Glutamatergic neuron (in vitro differentiated cells): ENCODE data around the gene ZBTB7C. TPM values are rescaled to one million over a fixed set of nuclear protein-coding genes. Genes with fewer than 3 reads are reported as not detected.

ENCODE experiments used
- DNase-seq: peaks from one replicate; pipeline ENCODE4 v3.0.0; 2022
- H3K27ac Mint-ChIP-seq: one replicate; pipeline ENCODE4 v1.8.0; 2020; ENCODE audit warnings: mild to moderate bottlenecking, mixed read lengths, inconsistent platforms; ENCODE audit not compliant: unreplicated experiment
- H3K27me3 Mint-ChIP-seq: one replicate; pipeline ENCODE4 v1.8.0; 2020; ENCODE audit warnings: mild to moderate bottlenecking, moderate library complexity, mixed read lengths, inconsistent platforms; ENCODE audit not compliant: unreplicated experiment
- H3K36me3 Mint-ChIP-seq: one replicate; pipeline ENCODE4 v1.8.0; 2020; ENCODE audit warnings: mild to moderate bottlenecking, mixed read lengths, inconsistent platforms; ENCODE audit not compliant: unreplicated experiment
- H3K4me1 Mint-ChIP-seq: one replicate; pipeline ENCODE4 v1.8.0; 2020; ENCODE audit warnings: mild to moderate bottlenecking, low read depth, mixed read lengths, inconsistent platforms; ENCODE audit not compliant: unreplicated experiment
- H3K4me3 Mint-ChIP-seq: one replicate; pipeline ENCODE4 v1.8.0; 2020; ENCODE audit warnings: mild to moderate bottlenecking, mixed read lengths, inconsistent platforms; ENCODE audit not compliant: unreplicated experiment
- H3K9me3 Mint-ChIP-seq: one replicate; pipeline ENCODE4 v1.8.0; 2020; ENCODE audit warnings: mild to moderate bottlenecking, moderate library complexity, mixed read lengths, inconsistent platforms; ENCODE audit not compliant: unreplicated experiment
- CTCF ChIP-seq: fragments of 200-600 bp; sonication (generic); IDR thresholded peaks from one replicate; pipeline ENCODE4 v1.5.0; 2021; ENCODE audit not compliant: partially characterized antibody, unreplicated experiment
- total RNA-seq: library from RNA; stranded (reverse); fragmentation: NEBNext Ultra II Directional; extraction: Animal tissue kit (Norgen Biotek cat#: 25700); gene quantifications from one replicate; pipeline ENCODE4 v1.2.1, GENCODE V29; 2021; ENCODE audit not compliant: unreplicated experiment

The ZBTB7C gene
- total RNA-seq, 1 donor from 2014 or later, result 10.6 TPM

- no peak for TF ChIP-seq CTCF
- H3K4me1 Mint-ChIP-seq, result peaks cover 7% of the 10 kb centered on the region
- no peak for DNase-seq
- H3K4me3 Mint-ChIP-seq, result no peak overlapping the region
- H3K36me3 Mint-ChIP-seq, result no peaks in the 10 kb centered on the region
- H3K27ac Mint-ChIP-seq, result no peak overlapping the region
- H3K27me3 Mint-ChIP-seq, result no peaks in the 10 kb centered on the region
- no peaks in the 10 kb centered on the region for H3K9me3 Mint-ChIP-seq
These were observed 295.5 kb downstream of the ZBTB7C start for GRCh38 chr18:48113691-48114090.

- no peak for DNase-seq
- no peak for TF ChIP-seq CTCF
- H3K27ac Mint-ChIP-seq, result no peak overlapping the region
- H3K4me1 Mint-ChIP-seq, result peaks cover 10% of the 10 kb centered on the region
- H3K9me3 Mint-ChIP-seq, result no peaks in the 10 kb centered on the region
- H3K27me3 Mint-ChIP-seq, result peaks cover 2% of the 10 kb centered on the region
- H3K4me3 Mint-ChIP-seq, result no peak overlapping the region
- no peaks in the 10 kb centered on the region for H3K36me3 Mint-ChIP-seq
These were observed 297.6 kb downstream of the ZBTB7C start for GRCh38 chr18:48111587-48111986.

- no peak for TF ChIP-seq CTCF
- Mint-ChIP-seq H3K4me3 (no peak overlapping the region), H3K9me3 (peaks cover 2% of the 10 kb centered on the region), H3K27ac (no peak overlapping the region), H3K36me3 (no peaks in the 10 kb centered on the region), H3K4me1 (peaks cover 15% of the 10 kb centered on the region), H3K27me3 (peaks cover 2% of the 10 kb centered on the region)
- no peak for DNase-seq
These were observed 298.4 kb downstream of the ZBTB7C start for GRCh38 chr18:48110797-48111196.

GRCh38 chr18:48109961-48110493 lies 299.2 kb downstream of the ZBTB7C start:
- H3K4me3 Mint-ChIP-seq, result no peak overlapping the region
- no peak overlapping the region for H3K27ac Mint-ChIP-seq
- peaks cover 2% of the 10 kb centered on the region for H3K9me3 Mint-ChIP-seq
- DNase-seq, result no peak
- H3K4me1 Mint-ChIP-seq, result peaks cover 17% of the 10 kb centered on the region
- TF ChIP-seq CTCF, result no peak
- H3K27me3 Mint-ChIP-seq, result peaks cover 2% of the 10 kb centered on the region
- H3K36me3 Mint-ChIP-seq, result no peaks in the 10 kb centered on the region

GRCh38 chr18:48108136-48108535 lies 301.0 kb downstream of the ZBTB7C start:
- Mint-ChIP-seq H3K4me1 (peaks cover 21% of the 10 kb centered on the region), H3K36me3 (no peaks in the 10 kb centered on the region), H3K27me3 (peaks cover 2% of the 10 kb centered on the region), H3K4me3 (no peak overlapping the region), H3K27ac (no peak overlapping the region), H3K9me3 (peaks cover 2% of the 10 kb centered on the region)
- no peak for DNase-seq
- TF ChIP-seq CTCF, result no peak
